ENCODE results near the gene EHD3.

GRCh38 chr2:31227711-31228125 lies 6.2 kb upstream of the EHD3 start:
- TF ChIP-seq POLR2A (IDR thresholded peaks at IDR 0.05; ENCODE audit: low read length) (no peak), GATA1 (IDR thresholded peaks at IDR 0.05; ENCODE audit: low read depth, low read length) (no peak)
